Mesothelial cell of epicardium (in vitro differentiated cells): ENCODE data around the gene MDFIC2. TPM values are rescaled to one million over a fixed set of nuclear protein-coding genes. Genes with fewer than 3 reads are reported as not detected.
"Not testable (repeated sequence)": the region's sequence is repeated elsewhere in the genome, so short reads cannot be mapped to it uniquely, and the experiment has no call there.

Experiments used
- DNase-seq, 2 experiments: peaks; one replicate each; pipeline ENCODE4 v3.0.0; 2021; ENCODE audit warnings: low spot score in 2 of 2; ENCODE audit not compliant: unreplicated experiment in 2 of 2
- H3K27ac Mint-ChIP-seq: 2 replicates; pipeline ENCODE4 v1.8.0; 2021; ENCODE audit warnings: mixed read lengths
- H3K27me3 Mint-ChIP-seq: 2 replicates; pipeline ENCODE4 v1.8.0; 2021; ENCODE audit warnings: low read depth, mixed read lengths
- H3K36me3 Mint-ChIP-seq: 2 replicates; pipeline ENCODE4 v1.8.0; 2021; ENCODE audit warnings: mixed read lengths
- H3K4me1 Mint-ChIP-seq: 2 replicates; pipeline ENCODE4 v1.8.0; 2021; ENCODE audit warnings: mixed read lengths
- H3K4me3 Mint-ChIP-seq: 2 replicates; pipeline ENCODE4 v1.8.0; 2021; ENCODE audit warnings: mild to moderate bottlenecking, moderate library complexity, mixed read lengths
- H3K9me3 Mint-ChIP-seq: 2 replicates; pipeline ENCODE4 v1.8.0; 2021; ENCODE audit warnings: mixed read lengths
- total RNA-seq: library from RNA; stranded (reverse); gene quantifications from 3 replicates; pipeline ENCODE4 v1.2.1, GENCODE V29; 2021
- TF ChIP-seq, protein P1 (sequence below): fragments of 200-600 bp; sonication (generic); IDR thresholded peaks from one replicate; pipeline ENCODE4 v1.5.0; 2021; ENCODE audit warnings: antibody characterized with exemption; ENCODE audit not compliant: unreplicated experiment

The MDFIC2 gene
- total RNA-seq, 1 donor from 2014 or later: not detected

DNA sequence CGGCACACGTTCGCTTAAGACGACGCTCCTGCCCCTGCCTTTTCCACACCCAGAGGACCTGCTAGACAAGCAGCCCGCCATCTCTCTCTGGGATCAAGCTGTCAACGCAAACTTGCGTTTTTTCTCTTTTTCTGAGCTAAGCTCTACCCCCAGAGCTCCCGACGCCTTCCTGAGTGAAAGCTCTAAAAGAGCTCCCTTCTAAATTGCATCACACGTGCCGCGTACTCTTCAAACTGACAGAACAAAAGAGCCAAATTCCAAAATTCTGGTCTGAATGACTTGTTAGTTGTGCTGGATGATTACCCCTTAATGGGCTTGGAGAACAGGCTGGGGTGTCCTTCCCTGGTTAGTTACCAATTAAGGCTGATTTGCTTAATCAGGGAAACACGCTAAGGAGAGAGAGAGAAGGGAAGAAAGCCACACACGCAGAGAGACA, 81.2 kb downstream of the MDFIC2 start:
- no peak overlapping the region for H3K4me3 Mint-ChIP-seq
- no peaks in the 10 kb centered on the region for H3K4me1 Mint-ChIP-seq
- TF ChIP-seq, protein P1, sequence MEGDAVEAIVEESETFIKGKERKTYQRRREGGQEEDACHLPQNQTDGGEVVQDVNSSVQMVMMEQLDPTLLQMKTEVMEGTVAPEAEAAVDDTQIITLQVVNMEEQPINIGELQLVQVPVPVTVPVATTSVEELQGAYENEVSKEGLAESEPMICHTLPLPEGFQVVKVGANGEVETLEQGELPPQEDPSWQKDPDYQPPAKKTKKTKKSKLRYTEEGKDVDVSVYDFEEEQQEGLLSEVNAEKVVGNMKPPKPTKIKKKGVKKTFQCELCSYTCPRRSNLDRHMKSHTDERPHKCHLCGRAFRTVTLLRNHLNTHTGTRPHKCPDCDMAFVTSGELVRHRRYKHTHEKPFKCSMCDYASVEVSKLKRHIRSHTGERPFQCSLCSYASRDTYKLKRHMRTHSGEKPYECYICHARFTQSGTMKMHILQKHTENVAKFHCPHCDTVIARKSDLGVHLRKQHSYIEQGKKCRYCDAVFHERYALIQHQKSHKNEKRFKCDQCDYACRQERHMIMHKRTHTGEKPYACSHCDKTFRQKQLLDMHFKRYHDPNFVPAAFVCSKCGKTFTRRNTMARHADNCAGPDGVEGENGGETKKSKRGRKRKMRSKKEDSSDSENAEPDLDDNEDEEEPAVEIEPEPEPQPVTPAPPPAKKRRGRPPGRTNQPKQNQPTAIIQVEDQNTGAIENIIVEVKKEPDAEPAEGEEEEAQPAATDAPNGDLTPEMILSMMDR: no peak
- H3K27ac Mint-ChIP-seq: no peak overlapping the region
- H3K27me3 Mint-ChIP-seq: peaks cover 34% of the 10 kb centered on the region
- no peak for DNase-seq
- no peaks in the 10 kb centered on the region for H3K36me3 Mint-ChIP-seq
- H3K9me3 Mint-ChIP-seq: peaks cover 3% of the 10 kb centered on the region

DNA sequence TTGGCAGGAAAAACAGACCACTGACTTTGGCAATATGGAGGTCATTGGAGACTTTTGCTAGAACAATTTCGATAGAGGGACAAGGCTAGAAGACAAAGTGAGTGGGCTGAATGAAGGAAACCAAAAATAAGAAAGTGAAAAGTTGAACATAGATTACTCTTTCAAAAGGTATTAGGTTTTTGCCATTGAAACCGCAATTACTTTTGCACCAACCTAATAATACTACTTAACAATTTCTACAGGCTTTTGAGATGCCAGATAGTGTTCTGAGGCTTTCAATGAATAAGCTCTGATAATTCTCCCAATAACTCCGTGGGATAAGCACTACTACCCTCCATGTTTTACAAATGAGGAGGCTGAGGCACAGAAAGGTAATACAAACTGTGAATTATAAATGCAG, 85.0 kb downstream of the MDFIC2 start:
- DNase-seq: no peak
- Mint-ChIP-seq H3K9me3 (peaks cover 3% of the 10 kb centered on the region), H3K27ac (no peak overlapping the region), H3K4me3 (no peak overlapping the region), H3K27me3 (peaks cover 43% of the 10 kb centered on the region), H3K4me1 (no peaks in the 10 kb centered on the region), H3K36me3 (no peaks in the 10 kb centered on the region)
- TF ChIP-seq, protein P1: no peak

DNA sequence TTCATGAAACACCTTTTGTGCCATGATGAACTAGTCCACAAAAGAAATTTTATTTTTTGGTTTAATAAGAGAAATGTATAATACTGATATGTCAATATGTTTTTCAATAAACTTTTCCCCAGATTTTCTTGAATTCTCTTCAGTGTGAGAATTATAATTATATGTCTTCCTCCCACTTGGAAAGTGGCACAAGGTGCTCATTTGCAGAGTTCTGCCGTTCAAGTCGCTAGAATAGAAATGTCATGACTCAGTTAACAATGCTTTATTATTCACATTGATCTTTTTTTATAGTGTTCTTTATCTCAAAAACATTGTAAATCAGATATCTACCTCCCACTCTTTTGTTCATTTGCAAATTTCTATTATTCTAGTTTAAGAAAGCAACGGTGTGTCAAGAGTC, 87.3 kb downstream of the MDFIC2 start:
- H3K27ac Mint-ChIP-seq: no peak overlapping the region
- no peaks in the 10 kb centered on the region for H3K4me1 Mint-ChIP-seq
- H3K9me3 Mint-ChIP-seq: peaks cover 3% of the 10 kb centered on the region
- peaks cover 40% of the 10 kb centered on the region for H3K27me3 Mint-ChIP-seq
- no peak for DNase-seq
- no peak overlapping the region for H3K4me3 Mint-ChIP-seq
- TF ChIP-seq, protein P1: no peak
- no peaks in the 10 kb centered on the region for H3K36me3 Mint-ChIP-seq

DNA sequence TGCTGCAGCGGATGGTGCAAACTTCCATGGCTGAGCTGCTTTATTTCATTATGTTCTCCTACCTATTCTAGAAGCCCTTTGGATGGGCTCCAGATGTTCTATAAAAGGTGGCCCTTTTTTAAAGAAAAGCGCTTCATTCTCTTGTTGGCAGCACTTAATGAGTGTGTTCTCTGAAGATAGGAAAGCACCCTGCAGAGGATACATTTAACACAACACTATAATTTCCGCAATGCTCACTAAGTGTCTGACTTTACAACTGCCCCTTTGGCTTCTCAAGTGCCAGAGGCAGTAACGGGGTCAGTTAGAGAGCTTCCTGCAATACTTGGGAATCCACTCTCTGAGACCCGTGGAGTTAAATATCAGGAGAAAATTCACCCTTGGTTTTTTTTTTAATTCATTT, 88.1 kb downstream of the MDFIC2 start:
- peaks cover 44% of the 10 kb centered on the region for H3K27me3 Mint-ChIP-seq
- no peak for DNase-seq
- H3K9me3 Mint-ChIP-seq: peaks cover 1% of the 10 kb centered on the region

DNA sequence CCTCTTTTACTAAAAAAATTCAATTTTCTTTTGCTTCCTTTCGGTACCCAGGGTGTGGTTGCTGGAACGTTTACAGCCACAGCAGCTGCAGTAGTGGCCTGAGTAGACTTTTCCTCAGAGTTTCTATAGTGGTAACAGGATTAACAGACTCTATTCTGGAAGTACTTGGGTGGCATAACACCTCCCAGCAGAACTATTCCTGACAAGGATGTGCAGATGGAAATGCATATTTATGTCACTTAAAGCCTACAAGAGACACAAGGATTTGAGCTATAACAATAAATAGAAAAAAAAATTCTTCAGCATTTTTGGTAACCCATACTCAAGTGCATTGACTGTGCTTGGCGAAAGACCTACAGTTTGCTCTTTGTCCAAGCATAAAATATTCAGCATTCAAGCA, 94.0 kb downstream of the MDFIC2 start:
- Mint-ChIP-seq H3K9me3 (no peaks in the 10 kb centered on the region), H3K27ac (no peak overlapping the region), H3K4me3 (no peak overlapping the region), H3K36me3 (no peaks in the 10 kb centered on the region), H3K27me3 (peaks cover 38% of the 10 kb centered on the region), H3K4me1 (no peaks in the 10 kb centered on the region)
- DNase-seq: no peak
- TF ChIP-seq, protein P1: no peak

More for the DNA sequence above, 88.1 kb downstream of the MDFIC2 start:
- Mint-ChIP-seq H3K27ac (no peak overlapping the region), H3K4me1 (no peaks in the 10 kb centered on the region), H3K4me3 (no peak overlapping the region), H3K36me3 (no peaks in the 10 kb centered on the region)
- TF ChIP-seq, protein P1: no peak

DNA sequence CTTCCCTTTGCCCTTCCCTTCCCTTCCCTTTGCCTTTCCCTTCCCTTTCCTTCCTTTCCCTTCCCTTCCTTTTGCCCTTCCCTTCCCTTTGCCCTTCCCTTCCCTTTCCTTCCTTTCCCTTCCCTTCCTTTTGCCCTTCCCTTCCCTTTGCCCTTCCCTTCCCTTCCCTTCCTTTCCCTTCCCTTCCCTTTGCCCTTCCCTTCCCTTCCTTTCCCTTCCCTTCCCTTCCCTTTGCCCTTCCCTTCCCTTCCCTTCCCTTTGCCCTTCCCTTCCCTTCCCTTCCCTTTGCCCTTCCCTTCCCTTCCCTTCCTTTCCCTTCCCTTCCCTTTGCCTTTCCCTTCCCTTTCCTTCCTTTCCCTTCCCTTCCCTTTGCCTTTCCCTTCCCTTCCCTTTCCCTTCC, 101.2 kb downstream of the MDFIC2 start:
- H3K36me3 Mint-ChIP-seq, DNase-seq, H3K4me1 Mint-ChIP-seq, H3K9me3 Mint-ChIP-seq, H3K27ac Mint-ChIP-seq, H3K4me3 Mint-ChIP-seq: not testable (repeated sequence)
- peaks cover 65% of the 10 kb centered on the region for H3K27me3 Mint-ChIP-seq
